Measurements from ENCODE around the gene KTN1.

GRCh38 chr14:55721353-55721752, 141.3 kb downstream of the KTN1 start:
- TF ChIP-seq, protein P1, sequence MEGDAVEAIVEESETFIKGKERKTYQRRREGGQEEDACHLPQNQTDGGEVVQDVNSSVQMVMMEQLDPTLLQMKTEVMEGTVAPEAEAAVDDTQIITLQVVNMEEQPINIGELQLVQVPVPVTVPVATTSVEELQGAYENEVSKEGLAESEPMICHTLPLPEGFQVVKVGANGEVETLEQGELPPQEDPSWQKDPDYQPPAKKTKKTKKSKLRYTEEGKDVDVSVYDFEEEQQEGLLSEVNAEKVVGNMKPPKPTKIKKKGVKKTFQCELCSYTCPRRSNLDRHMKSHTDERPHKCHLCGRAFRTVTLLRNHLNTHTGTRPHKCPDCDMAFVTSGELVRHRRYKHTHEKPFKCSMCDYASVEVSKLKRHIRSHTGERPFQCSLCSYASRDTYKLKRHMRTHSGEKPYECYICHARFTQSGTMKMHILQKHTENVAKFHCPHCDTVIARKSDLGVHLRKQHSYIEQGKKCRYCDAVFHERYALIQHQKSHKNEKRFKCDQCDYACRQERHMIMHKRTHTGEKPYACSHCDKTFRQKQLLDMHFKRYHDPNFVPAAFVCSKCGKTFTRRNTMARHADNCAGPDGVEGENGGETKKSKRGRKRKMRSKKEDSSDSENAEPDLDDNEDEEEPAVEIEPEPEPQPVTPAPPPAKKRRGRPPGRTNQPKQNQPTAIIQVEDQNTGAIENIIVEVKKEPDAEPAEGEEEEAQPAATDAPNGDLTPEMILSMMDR (IDR thresholded peaks at IDR 0.05; ENCODE audit: low read length) = no peak
- no peak for TF ChIP-seq EZH2 (IDR thresholded peaks at IDR 0.05; ENCODE audit: borderline replicate concordance, low read length)

All from OCI-LY1 (cell line).